ENCODE data around the gene C9orf43.

GRCh38 chr9:113467183-113467582 lies 56.6 kb downstream of the C9orf43 start:
- no peak for TF ChIP-seq EZH2 (IDR thresholded peaks at IDR 0.05)
- TF ChIP-seq, protein P1, sequence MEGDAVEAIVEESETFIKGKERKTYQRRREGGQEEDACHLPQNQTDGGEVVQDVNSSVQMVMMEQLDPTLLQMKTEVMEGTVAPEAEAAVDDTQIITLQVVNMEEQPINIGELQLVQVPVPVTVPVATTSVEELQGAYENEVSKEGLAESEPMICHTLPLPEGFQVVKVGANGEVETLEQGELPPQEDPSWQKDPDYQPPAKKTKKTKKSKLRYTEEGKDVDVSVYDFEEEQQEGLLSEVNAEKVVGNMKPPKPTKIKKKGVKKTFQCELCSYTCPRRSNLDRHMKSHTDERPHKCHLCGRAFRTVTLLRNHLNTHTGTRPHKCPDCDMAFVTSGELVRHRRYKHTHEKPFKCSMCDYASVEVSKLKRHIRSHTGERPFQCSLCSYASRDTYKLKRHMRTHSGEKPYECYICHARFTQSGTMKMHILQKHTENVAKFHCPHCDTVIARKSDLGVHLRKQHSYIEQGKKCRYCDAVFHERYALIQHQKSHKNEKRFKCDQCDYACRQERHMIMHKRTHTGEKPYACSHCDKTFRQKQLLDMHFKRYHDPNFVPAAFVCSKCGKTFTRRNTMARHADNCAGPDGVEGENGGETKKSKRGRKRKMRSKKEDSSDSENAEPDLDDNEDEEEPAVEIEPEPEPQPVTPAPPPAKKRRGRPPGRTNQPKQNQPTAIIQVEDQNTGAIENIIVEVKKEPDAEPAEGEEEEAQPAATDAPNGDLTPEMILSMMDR (IDR thresholded peaks at IDR 0.05): no peak
